CD4-positive, alpha-beta T cell (primary cell): Measurements from ENCODE around the gene SAP130. TPM values are rescaled to one million over a fixed set of nuclear protein-coding genes. Genes with fewer than 3 reads are reported as not detected.

ENCODE experiments used
- ATAC-seq: fragments of 200-7000 bp; cut with Tn5 transposase; one replicate; pipeline ENCODE4 v1.10.0; 2022; ENCODE audit warnings: mild to moderate bottlenecking; ENCODE audit not compliant: poor library complexity
- CTCF ChIA-PET: fragments of 350-600 bp; sonication (Branson Sonifier 250); formaldehyde crosslinking; loops from one replicate; lab custom pipeline; 2021; ENCODE audit warnings: antibody characterized with exemption, inconsistent platforms; lab: Charles Lee
- POLR2A ChIA-PET: fragments of 350-600 bp; sonication (Branson Sonifier 250); formaldehyde crosslinking; loops from one replicate; lab custom pipeline; 2021; ENCODE audit warnings: antibody characterized with exemption, inconsistent platforms; lab: Charles Lee
- DNase-seq, 14 experiments: peaks; one replicate each; pipeline ENCODE4 v3.0.0-alpha.2; 2013 to 2020; ENCODE audit warnings: mixed read lengths in 2 of 14
- H3K27ac ChIP-seq, 2 donors: one replicate each; pipeline versions ENCODE4 v1.5.1 to v1.7.0; 2013; ENCODE audit warnings: low read length in 2 of 2, low read depth in 1 of 2, mild to moderate bottlenecking in 1 of 2
- H3K27me3 ChIP-seq, 2 experiments: 1 replicate in 1 of 2; 2 replicates in 1 of 2; pipeline versions ENCODE4 v1.6.1 to v1.7.0; 2013; ENCODE audit warnings: low read length in 2 of 2, control low read depth in 1 of 2, mild to moderate bottlenecking in 1 of 2, moderate library complexity in 1 of 2; ENCODE audit not compliant: insufficient read depth in 2 of 2, control insufficient read depth in 1 of 2
- H3K36me3 ChIP-seq: one replicate; pipeline ENCODE4 v1.6.1; 2013; ENCODE audit warnings: low read length, control low read depth; ENCODE audit not compliant: insufficient read depth
- H3K4me1 ChIP-seq: one replicate; pipeline ENCODE4 v1.6.1; 2013; ENCODE audit warnings: low read length, control low read depth; ENCODE audit not compliant: insufficient read depth
- H3K4me3 ChIP-seq: one replicate; pipeline ENCODE4 v1.5.1; 2013; ENCODE audit warnings: mild to moderate bottlenecking, low read length, moderate library complexity
- H3K9me3 ChIP-seq, 2 experiments: 1 replicate in 1 of 2; 2 replicates in 1 of 2; pipeline versions ENCODE4 v1.6.1 to v1.7.0; 2013; ENCODE audit warnings: low read length in 2 of 2, mild to moderate bottlenecking in 2 of 2, control low read depth in 1 of 2, moderate library complexity in 1 of 2; ENCODE audit not compliant: control insufficient read depth in 1 of 2, insufficient read depth in 1 of 2
- H3K27ac Mint-ChIP-seq: one replicate; pipeline ENCODE4 v1.8.0; 2020; ENCODE audit warnings: mixed read lengths
- H3K27me3 Mint-ChIP-seq: one replicate; pipeline ENCODE4 v1.8.0; 2021; ENCODE audit warnings: mixed read lengths
- H3K36me3 Mint-ChIP-seq: one replicate; pipeline ENCODE4 v1.8.0; 2021; ENCODE audit warnings: low read depth, mixed read lengths
- H3K4me1 Mint-ChIP-seq: one replicate; pipeline ENCODE4 v1.8.0; 2021; ENCODE audit warnings: low read depth, mixed read lengths
- H3K4me3 Mint-ChIP-seq: one replicate; pipeline ENCODE4 v1.8.0; 2020; ENCODE audit warnings: mild to moderate bottlenecking, mixed read lengths
- H3K9me3 Mint-ChIP-seq: one replicate; pipeline ENCODE4 v1.8.0; 2020; ENCODE audit warnings: mixed read lengths
- intact Hi-C, 2 experiments: fragments of 100-400 bp; cut with DNase I in 1 of 2; cut with micrococcal nuclease in 1 of 2; formaldehyde crosslinking; loops; one replicate each; pipeline versions ENCODE4 v1.15.1 to v1.9.0; 2023 to 2025; cut with DNase I, micrococcal nuclease
- total RNA-seq, 174 experiments: library from RNA in 2 of 174; stranded (reverse) in 2 of 174; gene quantifications; one replicate each; pipeline ENCODE4 v1.2.3 and lab custom pipeline; 2021 to 2026
- TF ChIP-seq, protein P1 (sequence below): fragments of 200-600 bp; IDR thresholded peaks from one replicate; pipeline ENCODE4 v1.8.0; 2022; ENCODE audit warnings: antibody characterized with exemption, mild to moderate bottlenecking

SAP130 gene
- total RNA-seq, 2 experiments from 2014 or later = 19.2 to 21.0 TPM

DNA sequence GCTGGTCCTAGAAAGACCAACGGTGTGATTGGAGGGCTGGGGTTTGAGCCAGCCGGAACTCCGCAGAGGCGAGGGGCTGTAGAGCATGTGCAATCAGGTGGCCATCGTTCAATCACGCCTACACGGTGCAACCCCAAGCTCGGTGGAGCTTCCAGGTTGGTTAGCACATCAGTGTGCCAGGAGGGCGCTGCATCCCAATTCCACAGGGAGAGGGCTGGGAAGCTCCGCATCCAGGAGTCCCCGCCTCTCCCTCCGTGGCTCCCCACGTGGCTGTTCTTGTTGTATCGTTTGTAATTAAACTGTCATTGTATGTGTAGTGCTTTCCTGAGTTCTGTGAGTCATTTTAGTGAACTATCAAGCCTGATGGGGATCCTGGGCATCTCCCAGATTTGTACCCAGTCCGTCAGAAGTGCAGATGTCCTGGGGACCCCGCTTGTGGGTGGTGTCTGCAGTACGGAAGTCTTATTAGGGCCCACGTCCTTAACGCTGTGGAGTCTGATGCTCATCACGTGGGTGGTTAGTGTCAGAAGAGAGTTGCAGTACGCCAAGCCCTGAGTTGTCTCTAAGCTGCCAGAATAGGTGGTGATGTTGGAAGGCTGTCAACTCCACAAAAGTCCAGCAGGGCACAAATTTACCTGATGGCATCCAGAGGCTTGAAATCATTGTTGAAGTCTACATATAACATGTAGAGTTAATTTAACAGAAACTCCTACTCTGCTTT is 121.5 kb downstream of the SAP130 start:
- H3K9me3 Mint-ChIP-seq = no peaks in the 10 kb centered on the region

DNA sequence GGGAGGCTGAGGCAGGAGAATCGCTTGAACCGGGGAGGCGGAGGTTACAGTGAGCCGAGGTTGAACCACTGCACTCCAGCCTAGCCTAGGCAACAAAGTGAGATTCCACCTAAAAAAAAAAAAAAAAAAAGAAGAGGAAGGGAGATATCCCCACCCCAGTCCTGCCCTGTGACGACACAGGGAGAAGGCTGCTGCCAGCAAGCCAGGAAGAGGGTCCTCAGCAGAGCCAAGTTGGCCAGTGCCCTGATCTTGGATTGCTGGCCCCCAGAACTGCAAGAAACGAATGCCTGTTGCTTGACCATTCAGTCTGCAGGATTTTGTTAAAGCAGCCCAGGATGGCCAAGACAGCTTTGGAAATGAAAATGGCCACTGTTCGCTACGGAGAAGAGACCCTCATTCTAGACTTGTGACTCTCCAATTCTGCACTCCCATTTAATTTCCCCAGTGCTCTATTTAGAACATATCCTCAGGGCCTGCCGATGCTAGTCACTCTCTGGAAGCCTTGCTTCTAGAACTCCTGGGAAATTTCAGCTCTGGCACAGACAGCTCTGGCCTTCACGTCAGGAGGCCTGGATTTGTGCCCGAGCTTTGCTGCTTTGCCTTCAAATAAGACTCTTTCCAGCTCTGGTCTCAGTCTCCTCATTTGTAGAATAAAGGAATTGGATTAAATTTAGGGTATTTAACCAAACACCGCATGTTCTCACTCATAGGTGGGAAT is 126.4 kb downstream of the SAP130 start:
- Mint-ChIP-seq H3K27ac (no peak overlapping the region), H3K4me1 (no peaks in the 10 kb centered on the region), H3K4me3 (no peak overlapping the region), H3K36me3 (no peaks in the 10 kb centered on the region), H3K27me3 (peaks cover 4% of the 10 kb centered on the region), H3K9me3 (no peaks in the 10 kb centered on the region)
- H3K4me1 ChIP-seq = no peaks in the 10 kb centered on the region
- intact Hi-C loops = no loop called here
- H3K36me3 ChIP-seq = no peaks in the 10 kb centered on the region
- H3K9me3 ChIP-seq = peaks cover 0 to 5% of the 10 kb centered on the region in 2 experiments
- TF ChIP-seq, protein P1, sequence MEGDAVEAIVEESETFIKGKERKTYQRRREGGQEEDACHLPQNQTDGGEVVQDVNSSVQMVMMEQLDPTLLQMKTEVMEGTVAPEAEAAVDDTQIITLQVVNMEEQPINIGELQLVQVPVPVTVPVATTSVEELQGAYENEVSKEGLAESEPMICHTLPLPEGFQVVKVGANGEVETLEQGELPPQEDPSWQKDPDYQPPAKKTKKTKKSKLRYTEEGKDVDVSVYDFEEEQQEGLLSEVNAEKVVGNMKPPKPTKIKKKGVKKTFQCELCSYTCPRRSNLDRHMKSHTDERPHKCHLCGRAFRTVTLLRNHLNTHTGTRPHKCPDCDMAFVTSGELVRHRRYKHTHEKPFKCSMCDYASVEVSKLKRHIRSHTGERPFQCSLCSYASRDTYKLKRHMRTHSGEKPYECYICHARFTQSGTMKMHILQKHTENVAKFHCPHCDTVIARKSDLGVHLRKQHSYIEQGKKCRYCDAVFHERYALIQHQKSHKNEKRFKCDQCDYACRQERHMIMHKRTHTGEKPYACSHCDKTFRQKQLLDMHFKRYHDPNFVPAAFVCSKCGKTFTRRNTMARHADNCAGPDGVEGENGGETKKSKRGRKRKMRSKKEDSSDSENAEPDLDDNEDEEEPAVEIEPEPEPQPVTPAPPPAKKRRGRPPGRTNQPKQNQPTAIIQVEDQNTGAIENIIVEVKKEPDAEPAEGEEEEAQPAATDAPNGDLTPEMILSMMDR = no peak
- DNase-seq (no peak), ATAC-seq (no peak)
- ChIA-PET POLR2A (no interaction called here), CTCF (no interaction called here)
- H3K4me3 ChIP-seq = no peak overlapping the region
- H3K27ac ChIP-seq = no peak overlapping the region
- H3K27me3 ChIP-seq = no peaks in the 10 kb centered on the region

More for the DNA sequence above, 121.5 kb downstream of the SAP130 start:
- ATAC-seq (no peak), DNase-seq (no peak)
- POLR2A ChIA-PET = no interaction called here
- no peak overlapping the region for H3K27ac ChIP-seq
- no peaks in the 10 kb centered on the region for H3K36me3 ChIP-seq
- Mint-ChIP-seq H3K27me3 (peaks cover 10% of the 10 kb centered on the region), H3K4me3 (no peak overlapping the region), H3K4me1 (no peaks in the 10 kb centered on the region), H3K36me3 (no peaks in the 10 kb centered on the region), H3K27ac (no peak overlapping the region)
- H3K4me3 ChIP-seq = no peak overlapping the region
- TF ChIP-seq, protein P1 = no peak
- intact Hi-C loops = no loop called here
- H3K27me3 ChIP-seq = peaks cover 0 to 2% of the 10 kb centered on the region in 2 experiments
- peaks cover 0 to 5% of the 10 kb centered on the region in 2 experiments for H3K9me3 ChIP-seq
- no peaks in the 10 kb centered on the region for H3K4me1 ChIP-seq
- CTCF ChIA-PET = no interaction called here

DNA sequence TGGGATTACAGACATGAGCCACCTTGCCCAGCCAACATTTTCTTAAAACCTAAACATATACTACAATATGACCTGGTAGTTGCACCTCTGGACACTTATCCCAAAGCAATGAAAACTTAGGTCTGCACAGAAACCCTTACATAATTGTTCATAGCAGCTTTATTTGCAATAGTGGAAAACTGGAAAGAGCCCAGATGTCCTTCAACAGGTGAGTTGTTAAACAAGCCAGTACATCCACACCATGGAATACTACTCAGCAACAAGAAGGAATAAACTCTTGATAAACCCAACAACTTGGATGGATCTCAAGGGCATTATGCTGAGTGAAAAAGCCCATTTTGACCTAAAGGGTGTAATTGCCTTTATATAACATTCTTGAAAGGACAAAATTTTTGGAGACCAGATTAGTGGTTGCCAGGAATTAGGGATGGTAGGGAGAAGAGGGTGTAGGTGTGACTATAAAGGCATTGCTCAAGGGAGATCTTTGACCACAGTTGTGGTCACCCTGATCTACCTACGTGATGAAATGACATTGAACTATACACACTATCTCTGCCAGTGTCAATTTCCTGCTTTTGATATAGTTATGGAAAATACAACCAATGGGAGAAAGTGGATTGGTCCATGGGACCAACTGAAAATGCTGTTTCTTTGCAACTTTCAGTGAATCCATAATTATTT is 130.2 kb downstream of the SAP130 start:
- TF ChIP-seq, protein P1 = no peak
- H3K27ac ChIP-seq = no peak overlapping the region
- ATAC-seq (no peak), DNase-seq (no peak)
- no peaks in the 10 kb centered on the region for H3K36me3 ChIP-seq
- intact Hi-C loops = no loop called here
- POLR2A ChIA-PET = no interaction called here
- H3K4me3 ChIP-seq = no peak overlapping the region
- Mint-ChIP-seq H3K4me1 (no peaks in the 10 kb centered on the region), H3K27me3 (no peaks in the 10 kb centered on the region), H3K9me3 (no peaks in the 10 kb centered on the region), H3K27ac (no peak overlapping the region), H3K36me3 (no peaks in the 10 kb centered on the region), H3K4me3 (no peak overlapping the region)
- H3K27me3 ChIP-seq = no peaks in the 10 kb centered on the region
- no peaks in the 10 kb centered on the region for H3K4me1 ChIP-seq
- CTCF ChIA-PET = no interaction called here
- H3K9me3 ChIP-seq = no peaks in the 10 kb centered on the region
